Measurements from ENCODE around the gene ABHD17A.

ABHD17A gene

DNA sequence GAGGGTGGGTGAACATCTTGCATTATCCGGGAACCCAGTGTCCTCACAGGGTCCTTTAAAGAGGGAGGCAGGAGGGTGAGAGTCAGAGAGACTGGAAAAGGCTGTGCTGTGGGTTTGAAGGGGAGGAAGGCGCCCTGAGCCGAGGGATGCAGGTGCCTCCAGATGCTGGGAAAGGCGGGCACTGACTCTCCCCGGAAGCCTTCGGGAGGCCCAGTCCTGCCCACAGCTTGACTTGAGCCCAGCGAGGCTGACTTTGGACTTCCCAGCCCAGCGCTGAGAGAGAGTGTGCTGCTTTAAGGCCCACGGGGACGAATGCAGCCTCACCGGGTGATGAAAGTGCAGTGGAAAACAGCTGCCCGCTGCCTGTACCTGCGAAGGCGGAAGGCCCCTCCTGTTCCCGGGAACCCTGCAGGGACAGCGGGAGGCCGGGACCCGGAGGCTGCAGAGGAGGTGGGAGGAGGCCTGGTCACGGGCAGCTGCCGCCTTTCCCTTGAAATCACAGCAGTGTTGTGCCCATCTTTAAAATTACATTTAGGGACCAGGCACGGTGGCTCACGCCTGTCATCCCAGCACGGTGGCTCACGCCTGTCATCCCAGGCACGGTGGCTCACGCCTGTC lies 53.1 kb downstream of the ABHD17A start:
- TF ChIP-seq, protein P1, sequence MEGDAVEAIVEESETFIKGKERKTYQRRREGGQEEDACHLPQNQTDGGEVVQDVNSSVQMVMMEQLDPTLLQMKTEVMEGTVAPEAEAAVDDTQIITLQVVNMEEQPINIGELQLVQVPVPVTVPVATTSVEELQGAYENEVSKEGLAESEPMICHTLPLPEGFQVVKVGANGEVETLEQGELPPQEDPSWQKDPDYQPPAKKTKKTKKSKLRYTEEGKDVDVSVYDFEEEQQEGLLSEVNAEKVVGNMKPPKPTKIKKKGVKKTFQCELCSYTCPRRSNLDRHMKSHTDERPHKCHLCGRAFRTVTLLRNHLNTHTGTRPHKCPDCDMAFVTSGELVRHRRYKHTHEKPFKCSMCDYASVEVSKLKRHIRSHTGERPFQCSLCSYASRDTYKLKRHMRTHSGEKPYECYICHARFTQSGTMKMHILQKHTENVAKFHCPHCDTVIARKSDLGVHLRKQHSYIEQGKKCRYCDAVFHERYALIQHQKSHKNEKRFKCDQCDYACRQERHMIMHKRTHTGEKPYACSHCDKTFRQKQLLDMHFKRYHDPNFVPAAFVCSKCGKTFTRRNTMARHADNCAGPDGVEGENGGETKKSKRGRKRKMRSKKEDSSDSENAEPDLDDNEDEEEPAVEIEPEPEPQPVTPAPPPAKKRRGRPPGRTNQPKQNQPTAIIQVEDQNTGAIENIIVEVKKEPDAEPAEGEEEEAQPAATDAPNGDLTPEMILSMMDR (IDR thresholded peaks at IDR 0.05): no peak
- Histone ChIP-seq H3K4me3 (no peak overlapping the region), H3K27ac (no peak overlapping the region)
- DNase-seq (ENCODE audit: low spot score): no peak

DNA sequence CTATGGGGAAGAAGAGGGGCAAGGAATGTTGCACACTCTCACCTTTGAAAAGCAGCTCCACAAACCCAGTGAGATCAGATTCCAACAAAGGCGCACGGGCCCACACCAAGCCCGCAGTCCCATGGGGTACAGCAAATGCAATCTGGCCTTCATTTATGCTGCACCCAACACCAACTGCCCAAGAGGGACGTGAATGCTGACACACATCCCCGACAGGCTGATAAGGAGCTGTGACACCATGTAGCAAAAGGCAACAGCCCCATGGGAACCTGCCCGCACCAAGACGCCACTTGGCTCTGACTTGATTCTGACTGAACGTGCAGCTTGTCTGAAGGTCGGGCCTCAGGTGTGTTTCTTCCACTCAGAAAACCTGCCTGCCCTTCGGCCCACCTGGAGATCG lies 54.3 kb downstream of the ABHD17A start:
- TF ChIP-seq, protein P1 (IDR thresholded peaks at IDR 0.05): no peak
- no peak overlapping the region for H3K4me3 ChIP-seq
- H3K27ac ChIP-seq: no peak overlapping the region
- no peak for DNase-seq (ENCODE audit: low spot score)

GRCh38 chr19:1830568-1830967 lies 54.7 kb downstream of the ABHD17A start:
- no peak overlapping the region for H3K27ac ChIP-seq
- H3K4me3 ChIP-seq: no peak overlapping the region
- TF ChIP-seq, protein P1 (IDR thresholded peaks at IDR 0.05): no peak
- no peak for DNase-seq (ENCODE audit: low spot score)

GRCh38 chr19:1829958-1830357 lies 55.3 kb downstream of the ABHD17A start:
- TF ChIP-seq, protein P1 (IDR thresholded peaks at IDR 0.05): no peak
- DNase-seq (ENCODE audit: low spot score): no peak

GRCh38 chr19:1828279-1829238 lies 56.7 kb downstream of the ABHD17A start:
- Histone ChIP-seq H3K27ac (no peak overlapping the region), H3K4me3 (no peak overlapping the region)
- no peak for DNase-seq (ENCODE audit: low spot score)
- TF ChIP-seq, protein P1 (IDR thresholded peaks at IDR 0.05): no peak

More at GRCh38 chr19:1829958-1830357, 55.3 kb downstream of the ABHD17A start:
- no peak overlapping the region for H3K4me3 ChIP-seq
- H3K27ac ChIP-seq: no peak overlapping the region

GRCh38 chr19:1827566-1828278 lies 57.6 kb downstream of the ABHD17A start:
- Histone ChIP-seq H3K27ac (no peak overlapping the region), H3K4me3 (no peak overlapping the region)
- TF ChIP-seq, protein P1 (IDR thresholded peaks at IDR 0.05): no peak
- no peak for DNase-seq (ENCODE audit: low spot score)
